Measurements from ENCODE around the gene TMPRSS9. TPM values are rescaled to one million over a fixed set of nuclear protein-coding genes. Genes with fewer than 3 reads are reported as not detected.

TMPRSS9 gene
- total RNA-seq, 1 experiment from 2014 or later, result 0.23 TPM

GRCh38 chr19:2315818-2316353 lies 44.2 kb upstream of the TMPRSS9 start:
- ChIA-PET POLR2A (interaction anchor here (0.8 kb wide), 2 partner anchors 12 to 380 kb away, joined by 3 read pairs; partner anchors contain the start of gene LSM7), CTCF (interaction anchor here (0.6 to 0.7 kb wide), 3 partner anchors 14 to 160 kb away, joined by 3 to 8 read pairs (median 5); no protein-coding TSS in a partner anchor)
- H3K4me3 ChIP-seq (ENCODE audit: low read depth in 2 of 2, low read length in 2 of 2), result 0 out of 4 replicates have a peak overlapping the region, but pooled peaks of 1 of the 2 experiments have one; percentile 6
- H3K9me3 ChIP-seq (ENCODE audit: control insufficient read depth, insufficient read depth, low read depth, low read length), result no peaks in the 10 kb centered on the region
- TF ChIP-seq TCF7L2 (IDR thresholded peaks at IDR 0.05; ENCODE audit: low read depth, low read length), result no peak
- peak; percentile 81 for TF ChIP-seq CTCF (IDR thresholded peaks at IDR 0.05)
- ATAC-seq, result peak; percentile 93
- no peaks in the 10 kb centered on the region; the same call in 1 of the 2 replicates for H3K4me1 ChIP-seq (ENCODE audit: control insufficient read depth, insufficient read depth, low read length)
- no peaks in the 10 kb centered on the region for H3K27me3 ChIP-seq (ENCODE audit: control insufficient read depth, insufficient read depth, low read length)
- no peak for DNase-seq (ENCODE audit: low read depth, low spot score)
- in situ Hi-C loops (cut with HindIII; ENCODE audit: low pct_unique_long_range_greater_than_20kb, low sequenced_read_pairs), result no loop called here
- H3K27ac ChIP-seq (ENCODE audit: low read length), result no peak overlapping the region
- BruUV-seq (replicated peaks), result no TSS peak
- no peaks in the 10 kb centered on the region for H3K36me3 ChIP-seq (ENCODE audit: control insufficient read depth, insufficient read depth, low read length)
- intact Hi-C loops (cut with micrococcal nuclease; ENCODE audit: unreplicated experiment), result loop anchor here (5.0 kb wide), 2 partner anchors 79 to 159 kb away; partner anchors contain the start of genes PLEKHJ1 and SF3A2

DNA sequence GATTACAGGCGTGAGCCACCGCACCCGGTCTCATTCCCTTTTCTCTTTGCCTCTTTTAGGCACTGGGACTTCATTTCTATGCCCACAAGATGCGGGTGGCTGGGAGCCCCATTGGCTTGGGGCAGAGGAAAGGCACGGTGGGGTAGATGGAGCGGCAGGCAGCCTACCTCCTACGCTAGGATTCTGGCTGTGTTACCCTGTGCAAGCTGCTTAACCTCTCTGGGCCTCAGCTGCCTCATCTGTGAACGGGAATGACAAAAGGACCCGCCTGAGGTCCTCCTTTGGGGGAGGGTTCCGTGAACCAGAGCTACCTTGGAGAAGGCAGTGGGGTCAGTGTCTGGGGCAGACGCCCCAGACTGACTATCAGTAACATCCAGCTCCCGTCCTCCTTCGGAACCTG lies 42.8 kb upstream of the TMPRSS9 start:
- CTCF ChIA-PET, result no interaction called here
- POLR2A ChIA-PET, result interaction anchor here (0.7 kb wide), 1 partner anchor 86 kb away, joined by 3 read pairs; no protein-coding TSS in a partner anchor
- BruUV-seq (replicated peaks), result no TSS peak
- TF ChIP-seq REST (IDR thresholded peaks at IDR 0.05; ENCODE audit: insufficient read depth in 1 of 2, low read depth in 2 of 2, low read length in 1 of 2) (no peak), TCF7L2 (IDR thresholded peaks at IDR 0.05; ENCODE audit: low read depth, low read length) (no peak), CTCF (IDR thresholded peaks at IDR 0.05) (no peak), SIN3A (IDR thresholded peaks at IDR 0.05; ENCODE audit: borderline replicate concordance, insufficient read depth, low read depth, low read length) (no peak), POLR2AphosphoS5 (IDR thresholded peaks at IDR 0.05; ENCODE audit: low read depth, low read length) (no peak)
- in situ Hi-C loops (cut with HindIII; ENCODE audit: low pct_unique_long_range_greater_than_20kb, low sequenced_read_pairs), result no loop called here
- H3K27ac ChIP-seq (ENCODE audit: low read length), result no peak overlapping the region
- ATAC-seq (no peak), DNase-seq (ENCODE audit: low read depth, low spot score) (no peak)
- H3K36me3 ChIP-seq (ENCODE audit: control insufficient read depth, insufficient read depth, low read length), result no peaks in the 10 kb centered on the region
- H3K4me1 ChIP-seq (ENCODE audit: control insufficient read depth, insufficient read depth, low read length), result no peaks in the 10 kb centered on the region; the same call in 1 of the 2 replicates
- H3K9me3 ChIP-seq (ENCODE audit: control insufficient read depth, insufficient read depth, low read depth, low read length), result no peaks in the 10 kb centered on the region
- H3K4me3 ChIP-seq (ENCODE audit: low read depth in 2 of 2, low read length in 2 of 2), result no peak overlapping the region
- intact Hi-C loops (cut with micrococcal nuclease; ENCODE audit: unreplicated experiment), result loop anchor here (5.0 kb wide), 2 partner anchors 80 to 160 kb away; partner anchors contain the start of genes PLEKHJ1 and SF3A2
- H3K27me3 ChIP-seq (ENCODE audit: control insufficient read depth, insufficient read depth, low read length), result no peaks in the 10 kb centered on the region
